Gastrocnemius medialis (tissue), 4 donors: ENCODE data around the gene CEP78.

Experiments
- POLR2A ChIP-seq, 2 donors: fragments of 450-650 bp; IDR thresholded peaks; one replicate each; pipeline ENCODE4 v1.6.1; 2017; ENCODE audit warnings: antibody characterized with exemption in 2 of 2, mild to moderate bottlenecking in 2 of 2, moderate library complexity in 2 of 2
- TF ChIP-seq, protein P1 (sequence below), 5 experiments: fragments of 450-650 bp in 3 of 5; fragments of 200-600 bp in 2 of 5; sonication (generic) in 2 of 5; IDR thresholded peaks in 4 of 5; conservative IDR thresholded peaks in 1 of 5; 1 replicate in 4 of 5; 2 replicates in 1 of 5; pipeline ENCODE4 v1.5.1; 2016 to 2019; ENCODE audit warnings: antibody characterized with exemption in 5 of 5, mild to moderate bottlenecking in 3 of 5, moderate library complexity in 3 of 5

DNA sequence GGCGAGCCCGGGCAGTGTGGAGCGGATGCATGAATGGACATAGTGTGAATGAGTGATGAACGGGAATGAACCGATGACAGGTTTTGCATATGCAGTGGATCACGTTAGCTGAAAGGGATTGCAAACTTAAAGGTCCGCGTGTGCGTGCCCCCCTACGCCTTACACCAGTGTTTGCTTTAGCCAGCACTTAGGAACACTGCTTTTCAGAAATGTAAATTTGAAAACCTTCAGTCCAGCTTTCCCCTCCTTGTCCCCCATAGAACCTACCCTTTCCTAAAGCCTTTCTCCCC is 61.7 kb downstream of the CEP78 start:
- TF ChIP-seq, protein P1, sequence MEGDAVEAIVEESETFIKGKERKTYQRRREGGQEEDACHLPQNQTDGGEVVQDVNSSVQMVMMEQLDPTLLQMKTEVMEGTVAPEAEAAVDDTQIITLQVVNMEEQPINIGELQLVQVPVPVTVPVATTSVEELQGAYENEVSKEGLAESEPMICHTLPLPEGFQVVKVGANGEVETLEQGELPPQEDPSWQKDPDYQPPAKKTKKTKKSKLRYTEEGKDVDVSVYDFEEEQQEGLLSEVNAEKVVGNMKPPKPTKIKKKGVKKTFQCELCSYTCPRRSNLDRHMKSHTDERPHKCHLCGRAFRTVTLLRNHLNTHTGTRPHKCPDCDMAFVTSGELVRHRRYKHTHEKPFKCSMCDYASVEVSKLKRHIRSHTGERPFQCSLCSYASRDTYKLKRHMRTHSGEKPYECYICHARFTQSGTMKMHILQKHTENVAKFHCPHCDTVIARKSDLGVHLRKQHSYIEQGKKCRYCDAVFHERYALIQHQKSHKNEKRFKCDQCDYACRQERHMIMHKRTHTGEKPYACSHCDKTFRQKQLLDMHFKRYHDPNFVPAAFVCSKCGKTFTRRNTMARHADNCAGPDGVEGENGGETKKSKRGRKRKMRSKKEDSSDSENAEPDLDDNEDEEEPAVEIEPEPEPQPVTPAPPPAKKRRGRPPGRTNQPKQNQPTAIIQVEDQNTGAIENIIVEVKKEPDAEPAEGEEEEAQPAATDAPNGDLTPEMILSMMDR (IDR thresholded peaks at IDR 0.05 in 4 of 5, conservative IDR thresholded peaks at IDR 0.05 in 1 of 5) = no peak
- no peak for TF ChIP-seq POLR2A (IDR thresholded peaks at IDR 0.05)
